ENCODE results near the gene STX1B.
A peak's percentile ranks its signal among the peaks of the same experiment; 100 is the strongest.

STX1B gene

GRCh38 chr16:30996324-30996984 lies 14.0 kb downstream of the STX1B start:
- no peak for DNase-seq (ENCODE audit: low read depth)

GRCh38 chr16:30995927-30996323 lies 14.5 kb downstream of the STX1B start:
- no peak for DNase-seq (ENCODE audit: low read depth)

GRCh38 chr16:30992931-30993816 lies 17.3 kb downstream of the STX1B start:
- no peak for DNase-seq (ENCODE audit: low read depth)

DNA sequence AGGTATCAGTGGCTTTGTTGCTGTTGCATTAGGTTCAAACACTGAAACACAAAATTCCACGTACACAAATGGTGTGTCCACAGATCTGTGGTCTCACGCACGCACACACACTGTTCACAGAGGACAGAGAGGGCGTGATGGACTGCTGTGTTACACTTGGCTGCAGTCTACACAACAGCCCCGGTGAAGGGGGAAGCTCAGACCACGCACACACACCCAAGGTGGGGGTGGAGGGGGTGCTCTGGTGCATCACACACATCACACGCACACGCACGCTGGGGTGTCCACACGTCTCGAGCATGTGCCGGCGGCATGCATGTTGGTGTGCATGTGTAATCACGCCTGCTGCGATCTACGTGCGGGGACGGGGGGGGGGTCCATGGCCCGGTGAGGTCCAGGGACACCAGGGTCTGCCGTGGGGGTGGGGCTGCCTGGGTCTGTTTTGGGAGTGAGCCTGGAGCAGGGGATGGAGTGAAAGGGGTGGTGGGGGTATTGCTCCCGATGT lies 18.1 kb downstream of the STX1B start:
- no peak for DNase-seq (ENCODE audit: low read depth)

DNA sequence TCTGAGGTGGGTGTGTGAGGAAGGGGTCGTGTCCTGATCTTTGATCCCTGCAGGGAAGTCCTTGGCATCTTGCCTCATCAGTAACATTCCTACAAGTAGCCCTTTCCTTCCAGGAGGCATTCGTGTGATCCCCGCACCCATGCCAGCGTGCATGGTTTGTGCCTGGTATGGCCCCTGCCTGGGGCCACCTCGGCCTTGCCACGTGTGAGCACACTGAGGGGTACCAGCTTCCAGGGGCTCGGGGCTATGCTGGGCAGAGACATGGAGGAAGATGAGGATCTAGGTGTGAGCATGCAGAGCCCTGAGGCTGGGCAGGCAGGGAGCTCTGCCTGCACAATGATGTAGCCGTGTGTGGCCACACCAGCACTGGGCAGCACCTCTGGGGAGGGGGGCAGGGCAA lies 19.4 kb downstream of the STX1B start:
- no peak for DNase-seq (ENCODE audit: low read depth)

- DNase-seq (ENCODE audit: low read depth): no peak
Measured at GRCh38 chr16:30990105-30990504, 20.3 kb downstream of the STX1B start.

GRCh38 chr16:30989469-30990047 lies 20.9 kb downstream of the STX1B start:
- DNase-seq (ENCODE audit: low read depth): no peak

DNA sequence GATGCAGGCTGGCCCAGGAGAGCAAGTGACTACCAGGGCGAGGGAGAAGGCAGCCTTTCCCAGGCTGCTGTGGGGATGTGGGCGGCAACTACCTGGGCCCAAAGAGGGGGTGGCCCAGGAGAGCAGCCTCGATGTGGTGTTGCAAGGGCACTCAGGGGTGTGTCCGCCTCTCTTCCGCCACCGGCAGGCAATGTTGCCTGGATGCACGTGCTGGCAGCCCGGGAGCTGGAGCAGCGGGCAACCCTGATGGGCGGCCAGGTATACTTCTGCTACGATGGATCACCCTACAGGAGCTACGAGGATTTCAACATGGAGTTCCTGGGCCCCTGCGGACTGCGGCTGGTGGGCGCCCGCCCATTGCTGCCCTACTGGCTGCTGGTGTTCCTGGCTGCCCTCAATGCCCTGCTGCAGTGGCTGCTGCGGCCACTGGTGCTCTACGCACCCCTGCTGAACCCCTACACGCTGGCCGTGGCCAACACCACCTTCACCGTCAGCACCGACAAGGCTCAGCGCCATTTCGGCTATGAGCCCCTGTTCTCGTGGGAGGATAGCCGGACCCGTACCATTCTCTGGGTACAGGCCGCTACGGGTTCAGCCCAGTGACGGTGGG lies 22.8 kb downstream of the STX1B start:
- no peak for DNase-seq (ENCODE audit: low read depth)

DNA sequence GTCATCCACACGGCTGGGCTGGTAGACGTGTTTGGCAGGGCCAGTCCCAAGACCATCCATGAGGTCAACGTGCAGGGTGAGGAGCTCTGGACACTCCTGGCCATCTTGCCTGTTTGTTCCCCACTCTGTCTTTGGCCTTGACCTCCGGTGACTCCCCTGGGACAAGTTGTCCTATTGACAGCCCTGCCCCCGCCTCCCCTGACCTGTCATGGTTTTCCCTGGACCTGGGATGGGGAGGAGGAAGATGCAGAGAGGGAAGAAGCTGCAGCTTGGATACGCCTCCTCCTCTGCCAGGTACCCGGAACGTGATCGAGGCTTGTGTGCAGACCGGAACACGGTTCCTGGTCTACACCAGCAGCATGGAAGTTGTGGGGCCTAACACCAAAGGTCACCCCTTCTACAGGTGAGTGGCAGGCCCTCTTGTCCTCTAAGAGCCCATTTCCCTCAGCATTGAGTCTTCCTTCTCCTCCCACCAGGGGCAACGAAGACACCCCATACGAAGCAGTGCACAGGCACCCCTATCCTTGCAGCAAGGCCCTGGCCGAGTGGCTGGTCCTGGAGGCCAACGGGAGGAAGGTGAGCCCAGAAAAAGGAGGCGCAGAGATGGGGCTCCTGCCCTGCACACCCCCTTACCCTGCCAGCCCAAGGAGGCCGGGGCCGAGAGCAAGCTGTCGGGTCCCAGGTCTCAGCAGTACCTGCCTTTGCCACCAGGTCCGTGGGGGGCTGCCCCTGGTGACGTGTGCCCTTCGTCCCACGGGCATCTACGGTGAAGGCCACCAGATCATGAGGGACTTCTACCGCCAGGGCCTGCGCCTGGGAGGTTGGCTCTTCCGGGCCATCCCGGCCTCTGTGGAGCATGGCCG lies 24.1 kb downstream of the STX1B start:
- DNase-seq (ENCODE audit: low read depth): no peak

DNA sequence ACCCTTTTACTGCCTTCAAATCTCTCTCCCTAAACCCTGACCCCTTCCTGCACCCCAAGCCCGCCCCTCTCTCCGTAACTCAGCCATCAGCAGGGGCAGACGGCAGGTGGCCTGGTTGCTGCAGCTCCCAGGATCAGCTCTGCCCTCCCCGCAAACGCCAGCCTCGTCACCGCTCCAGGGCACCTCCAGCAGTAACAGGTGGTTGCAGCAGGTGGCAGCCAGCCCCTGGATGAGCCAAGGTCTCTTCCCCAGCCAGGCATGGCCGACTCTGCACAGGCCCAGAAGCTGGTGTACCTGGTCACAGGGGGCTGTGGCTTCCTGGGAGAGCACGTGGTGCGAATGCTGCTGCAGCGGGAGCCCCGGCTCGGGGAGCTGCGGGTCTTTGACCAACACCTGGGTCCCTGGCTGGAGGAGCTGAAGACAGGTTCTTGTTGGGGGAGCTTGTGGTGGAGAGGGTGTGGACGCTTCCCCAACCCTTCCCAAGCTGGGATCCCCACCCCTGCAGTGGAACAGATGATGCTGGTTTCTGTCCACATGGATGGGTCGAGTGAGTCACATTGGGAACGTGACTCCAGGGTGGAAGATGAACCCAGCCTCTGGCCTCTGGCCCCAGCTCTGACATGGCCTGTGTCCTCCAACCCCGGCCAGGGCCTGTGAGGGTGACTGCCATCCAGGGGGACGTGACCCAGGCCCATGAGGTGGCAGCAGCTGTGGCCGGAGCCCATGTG lies 24.9 kb downstream of the STX1B start:
- no peak for DNase-seq (ENCODE audit: low read depth)

- DNase-seq (ENCODE audit: low read depth): peak; percentile 79
Measured at GRCh38 chr16:30984669-30985400, 25.6 kb downstream of the STX1B start, which contains the start of gene HSD3B7. Gene HSD3B7, plus strand, starts transcription at chr16:30985207. Its CDS starts 452 bp downstream, at chr16:30985659.

GRCh38 chr16:30983898-30984610 lies 26.4 kb downstream of the STX1B start:
- no peak for DNase-seq (ENCODE audit: low read depth)

DNA sequence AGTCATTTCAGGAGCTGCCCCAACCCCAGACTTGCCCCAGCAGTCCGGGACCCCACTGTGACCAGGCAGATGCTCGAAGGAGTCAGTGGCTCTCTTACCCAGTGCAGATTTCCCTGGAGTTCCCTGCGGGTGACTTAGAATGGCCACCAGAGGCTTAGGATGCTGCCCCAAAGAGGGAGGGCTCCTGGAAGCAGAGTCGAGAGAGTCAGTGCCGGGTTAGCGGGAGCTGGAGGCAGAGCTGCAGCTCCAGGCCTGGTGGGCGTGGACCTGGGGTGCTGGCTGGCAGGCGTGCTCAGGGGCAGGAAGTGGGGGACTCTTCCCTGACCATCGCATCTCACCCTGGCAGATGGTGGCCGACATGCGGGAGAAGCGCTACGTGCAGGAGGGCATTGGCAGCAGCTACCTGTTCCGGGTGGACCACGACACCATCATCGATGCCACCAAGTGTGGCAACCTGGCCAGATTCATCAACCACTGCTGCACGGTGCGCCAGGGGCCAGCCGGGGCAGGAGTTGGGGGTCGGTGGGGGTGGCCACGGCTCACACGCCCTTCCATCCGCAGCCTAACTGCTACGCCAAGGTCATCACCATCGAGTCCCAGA lies 27.0 kb downstream of the STX1B start:
- no peak for DNase-seq (ENCODE audit: low read depth)

GRCh38 chr16:30982548-30983288 lies 27.7 kb downstream of the STX1B start:
- DNase-seq (ENCODE audit: low read depth): no peak

DNA sequence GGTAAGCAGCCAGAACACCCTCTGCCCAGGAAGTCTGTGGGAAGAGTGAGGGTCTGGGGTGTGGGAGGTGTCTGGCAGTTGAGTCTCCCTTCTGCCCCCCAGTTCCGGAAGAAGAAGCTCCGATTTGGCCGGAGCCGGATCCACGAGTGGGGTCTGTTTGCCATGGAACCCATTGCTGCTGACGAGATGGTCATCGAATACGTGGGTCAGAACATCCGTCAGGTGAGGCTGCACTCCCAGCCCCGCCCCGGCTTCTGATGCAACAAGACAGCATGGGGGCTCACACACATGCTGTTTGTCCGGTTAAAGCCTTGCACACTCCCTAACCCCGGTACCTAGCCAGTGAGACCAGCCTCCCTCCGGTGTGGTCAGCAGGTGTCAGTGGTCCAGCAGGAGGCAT lies 29.5 kb downstream of the STX1B start:
- no peak for DNase-seq (ENCODE audit: low read depth)

- no peak for DNase-seq (ENCODE audit: low read depth)
Measured at GRCh38 chr16:30980434-30980833, 30.0 kb downstream of the STX1B start.

GRCh38 chr16:30980023-30980371 lies 30.4 kb downstream of the STX1B start:
- DNase-seq (ENCODE audit: low read depth): no peak

All from stimulated activated CD8-positive, alpha-beta memory T cell treated with anti-CD3 and anti-CD28 coated beads, Interleukin-7, amount 100 ng/mL, for 24 hours (primary cell).